ENCODE data around the gene ANAPC5.
"Not testable (repeated sequence)": the region's sequence is repeated elsewhere in the genome, so short reads cannot be mapped to it uniquely, and the experiment has no call there.

ANAPC5 gene

DNA sequence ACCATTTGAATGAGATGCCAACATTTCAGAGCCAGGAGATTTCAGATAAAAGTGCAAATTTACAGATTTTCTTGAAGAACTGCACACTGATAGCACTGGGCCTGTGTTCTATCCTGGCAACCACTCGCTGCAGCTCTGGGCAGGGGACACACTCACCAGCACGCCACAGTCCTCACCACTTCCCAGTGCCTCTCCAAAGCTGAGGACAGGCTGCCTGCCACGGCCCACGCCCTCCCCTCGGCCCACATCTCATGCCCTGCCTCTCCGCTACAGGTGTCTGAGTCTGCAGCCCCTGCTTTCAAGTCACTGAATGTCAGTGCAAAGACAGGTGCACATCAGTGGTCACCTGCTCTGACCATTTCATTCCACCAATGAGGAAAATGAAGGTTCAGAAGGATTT lies 68.4 kb downstream of the ANAPC5 start:
- no peak for DNase-seq (ENCODE audit: low read depth)

DNA sequence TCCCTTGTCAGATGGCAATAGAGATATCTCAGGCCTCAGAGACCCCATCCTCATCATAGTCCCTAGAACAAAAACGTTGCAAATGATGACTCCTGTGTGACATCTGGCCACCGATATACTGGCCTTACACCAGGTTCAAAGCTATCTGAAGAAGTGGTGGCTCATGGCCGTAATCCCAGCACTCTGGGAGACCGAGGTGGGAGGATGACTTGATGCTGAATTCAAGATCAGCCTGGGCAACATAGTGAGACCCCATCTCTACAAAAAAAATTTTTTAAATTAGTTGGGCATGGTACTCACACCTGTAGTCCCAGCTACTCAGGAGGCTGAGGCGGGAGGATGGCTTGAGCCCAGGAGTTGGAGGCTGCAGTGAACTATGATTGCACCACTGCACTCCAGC lies 68.8 kb downstream of the ANAPC5 start:
- DNase-seq (ENCODE audit: low read depth), result no peak

DNA sequence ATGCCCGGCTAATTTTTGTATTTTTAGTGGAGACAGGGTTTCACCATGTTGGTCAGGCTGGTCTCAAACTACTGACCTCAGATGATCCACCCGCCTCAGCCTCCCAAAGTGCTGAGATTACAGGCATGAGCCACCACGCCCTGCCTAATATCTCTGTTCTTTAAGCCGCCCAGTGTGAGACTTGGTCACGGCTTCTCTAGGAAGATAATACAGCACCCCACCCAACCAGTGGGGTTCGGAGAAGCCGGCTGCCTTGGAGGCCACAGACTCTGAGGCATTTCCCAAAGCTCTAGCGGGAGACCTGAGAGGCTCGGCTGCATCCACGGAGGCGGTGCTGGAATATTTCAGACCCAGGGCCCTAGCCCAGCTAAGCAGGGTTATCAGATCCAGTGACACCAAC lies 69.3 kb downstream of the ANAPC5 start:
- DNase-seq (ENCODE audit: low read depth), result not testable (repeated sequence)

DNA sequence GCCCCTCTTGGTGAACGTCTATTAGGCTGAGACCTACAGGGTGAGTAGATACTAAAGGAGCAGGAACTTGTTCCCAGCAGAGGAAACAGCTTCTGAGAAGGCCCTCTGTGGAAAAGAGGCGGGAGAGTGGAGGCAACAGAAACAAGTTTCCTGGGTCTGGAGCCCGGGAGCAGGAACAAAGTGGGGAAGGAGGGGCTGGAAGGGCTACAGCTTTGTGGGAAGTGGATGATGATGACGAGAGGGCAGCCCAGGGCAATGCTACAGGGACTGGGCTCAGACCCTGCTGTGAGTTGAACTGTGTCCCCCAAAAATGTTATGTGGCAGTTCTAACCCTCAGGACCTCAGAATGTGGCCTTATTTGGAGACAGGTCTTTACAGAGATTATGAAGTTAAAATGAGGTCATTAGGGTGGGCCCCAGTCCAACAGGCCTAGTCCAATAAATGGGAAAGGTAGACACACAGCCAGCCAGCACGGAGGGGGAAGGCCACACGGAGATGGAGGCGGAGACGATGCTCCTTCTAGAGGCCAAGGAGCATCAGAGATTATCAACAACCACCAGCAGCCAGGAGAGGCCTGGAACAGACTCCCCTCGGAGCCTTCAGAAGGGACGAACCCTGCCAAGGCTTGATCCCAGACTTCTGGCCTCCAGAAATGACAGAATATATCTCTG lies 70.0 kb downstream of the ANAPC5 start:
- no peak for DNase-seq (ENCODE audit: low read depth)

DNA sequence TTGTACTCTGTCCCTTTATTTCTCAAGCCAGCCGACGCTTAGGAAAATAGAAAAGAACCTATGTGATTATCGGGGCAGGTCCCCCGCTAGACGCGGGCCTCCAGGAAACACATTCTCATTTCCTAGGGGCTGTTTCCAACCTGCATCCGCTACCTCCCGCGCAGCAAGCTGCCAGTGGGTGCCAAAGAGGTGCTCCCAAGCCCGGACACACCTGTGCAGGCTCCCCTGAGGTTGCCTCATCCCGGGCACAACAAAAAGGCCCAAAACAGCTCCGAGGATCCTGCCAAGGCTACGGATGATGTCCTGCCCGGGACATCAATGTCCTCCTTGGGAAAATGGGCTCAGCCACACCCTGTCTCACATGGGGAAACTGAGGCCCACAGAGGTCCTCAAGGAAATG lies 71.1 kb downstream of the ANAPC5 start:
- DNase-seq (ENCODE audit: low read depth), result not testable (repeated sequence)

DNA sequence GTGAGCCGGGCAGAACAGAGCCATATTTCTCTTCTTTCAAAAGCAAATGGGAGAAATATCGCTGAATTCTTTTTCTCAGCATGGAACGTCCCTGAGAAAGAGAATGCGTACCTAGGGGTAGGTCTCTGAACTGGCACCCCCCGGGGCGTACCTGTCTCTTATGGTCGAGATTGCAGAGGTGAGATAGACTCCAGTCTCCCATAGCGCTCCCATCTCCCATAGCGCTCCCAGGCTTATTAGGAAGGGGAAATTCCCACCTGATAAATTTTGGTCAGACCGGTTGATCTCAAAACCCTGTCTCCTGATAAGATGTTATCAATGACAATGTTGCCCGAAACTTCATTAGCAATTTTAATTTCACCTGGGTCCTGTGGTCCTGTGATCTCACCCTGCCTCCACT lies 71.7 kb downstream of the ANAPC5 start:
- DNase-seq (ENCODE audit: low read depth), result not testable (repeated sequence)

DNA sequence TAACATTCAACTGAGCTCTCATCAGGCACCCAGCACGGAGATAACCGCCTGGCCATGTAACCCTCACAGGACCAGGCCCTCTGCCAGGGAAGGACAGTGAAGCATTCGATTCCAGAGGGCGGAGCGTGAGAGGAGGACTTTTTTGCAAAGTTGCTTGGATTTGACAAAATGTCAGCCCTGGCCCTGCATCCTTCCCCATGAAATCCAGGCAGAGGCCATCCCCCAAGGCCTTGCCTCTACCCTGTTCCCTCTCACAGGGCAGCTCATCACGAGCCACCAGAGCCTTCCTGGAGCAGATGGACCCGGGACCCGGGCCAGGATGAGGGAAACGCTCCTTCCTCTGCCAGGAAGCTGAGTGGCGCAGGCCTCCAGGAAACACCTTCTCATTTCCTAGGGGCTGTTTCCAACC lies 72.7 kb downstream of the ANAPC5 start:
- DNase-seq (ENCODE audit: low read depth), result no peak

DNA sequence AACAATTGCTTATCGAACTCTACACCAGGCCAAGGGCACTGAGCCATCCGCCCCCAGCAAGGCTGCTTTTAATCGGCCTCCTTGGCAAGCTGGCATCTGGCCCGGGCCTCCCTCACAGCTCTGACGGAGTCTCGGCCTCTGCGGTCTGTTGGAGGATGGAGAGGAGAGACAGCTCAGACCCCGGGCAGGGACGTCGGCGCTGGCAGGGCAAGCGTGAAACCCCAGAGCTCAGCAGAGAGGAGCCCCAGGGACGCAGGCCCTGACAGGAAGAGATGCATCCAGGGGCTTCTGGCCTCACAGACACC lies 73.2 kb downstream of the ANAPC5 start:
- DNase-seq (ENCODE audit: low read depth), result no peak

DNA sequence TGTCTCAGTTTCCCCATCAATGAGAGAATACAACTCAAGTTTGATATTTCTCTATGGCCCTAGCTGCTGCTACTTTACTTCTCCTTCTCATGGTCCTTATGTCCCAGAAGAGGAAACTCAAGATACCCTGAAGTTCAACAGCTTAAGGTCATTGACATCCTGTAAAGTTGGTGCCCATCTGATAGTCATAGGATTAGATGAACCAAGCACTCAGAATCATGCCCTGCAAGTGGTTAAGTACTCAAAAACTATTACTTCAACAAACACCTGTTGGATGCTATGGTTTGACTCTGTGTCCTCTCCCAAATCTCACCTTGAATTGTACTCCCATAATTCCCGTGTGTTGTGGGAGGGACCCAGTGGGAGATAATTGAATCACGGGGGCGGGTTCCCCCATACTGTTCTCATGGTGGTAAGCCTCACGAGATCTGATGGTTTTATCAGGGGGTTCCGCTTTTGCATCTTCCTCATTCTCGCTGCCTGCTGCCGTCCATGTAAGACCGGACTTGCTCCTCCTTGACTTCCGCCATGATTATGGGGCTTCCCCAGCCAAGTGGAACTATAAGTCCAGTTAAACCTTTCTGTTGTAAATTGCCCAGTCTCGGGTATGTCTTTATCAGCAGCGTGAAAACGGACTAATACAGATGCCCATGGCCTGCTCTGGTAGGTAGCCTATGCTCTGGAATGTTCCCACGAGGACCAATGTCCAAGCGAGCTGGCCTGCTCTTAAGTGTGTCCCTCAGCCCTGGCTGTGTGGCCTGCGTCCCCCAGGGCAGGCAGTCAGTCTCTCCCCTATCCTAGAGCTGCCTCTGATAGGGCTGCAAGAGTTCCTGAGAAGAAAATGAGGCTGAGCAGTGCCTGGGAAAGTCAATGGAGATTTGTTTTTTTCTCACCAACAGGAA lies 73.8 kb downstream of the ANAPC5 start:
- DNase-seq (ENCODE audit: low read depth), result no peak

DNA sequence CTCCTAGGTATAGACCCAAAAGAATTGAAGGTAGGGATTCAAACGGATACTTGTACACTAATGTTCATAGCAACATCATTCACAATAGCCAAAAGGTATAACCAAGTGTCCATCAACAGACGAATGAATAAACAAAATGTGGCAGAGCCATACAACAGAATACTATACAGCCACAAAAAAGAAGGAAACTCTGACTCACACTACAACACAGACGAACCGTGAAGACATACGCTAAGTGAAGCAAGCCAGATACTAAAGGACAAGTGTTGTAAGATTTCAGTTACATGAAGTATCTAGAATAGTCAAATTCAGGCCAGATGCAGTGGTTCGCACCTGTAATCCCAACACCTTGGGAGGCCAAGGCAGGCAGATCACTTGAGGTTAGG lies 74.8 kb downstream of the ANAPC5 start:
- no peak for DNase-seq (ENCODE audit: low read depth)

DNA sequence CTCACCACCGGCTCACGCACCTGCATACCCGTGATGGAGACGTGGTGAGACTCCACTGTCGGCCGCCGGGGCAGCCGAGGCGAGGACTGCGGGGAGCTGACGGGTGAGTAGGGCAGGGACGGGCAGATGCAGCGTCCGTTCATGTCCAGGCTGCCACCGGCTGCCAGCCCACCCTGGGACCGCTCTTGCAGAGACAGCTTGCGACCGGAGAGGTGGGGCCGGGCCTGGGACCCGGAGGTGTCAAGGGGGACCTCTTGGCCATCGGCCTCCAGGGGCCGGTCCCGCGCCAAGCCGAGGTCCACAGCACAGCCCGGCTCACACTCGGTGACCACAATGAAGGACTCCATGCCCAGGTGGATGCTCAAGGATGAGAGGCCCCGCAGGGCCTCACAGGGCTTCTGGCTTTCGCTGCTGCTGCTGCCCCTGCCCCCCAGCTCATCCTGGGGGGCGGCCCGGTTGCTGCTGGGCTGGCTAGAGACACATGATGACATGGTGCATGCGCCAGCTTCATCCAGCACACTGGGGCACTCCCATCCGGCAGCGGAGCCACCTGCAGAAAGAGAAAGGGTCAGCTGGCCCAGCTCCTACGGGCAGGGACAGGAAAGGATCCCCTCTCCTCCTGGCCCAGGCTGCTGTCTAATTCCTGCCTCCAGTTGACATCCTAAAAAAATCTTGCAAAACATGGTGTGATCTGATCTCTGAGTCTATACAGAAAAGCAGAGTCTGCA lies 78.0 kb downstream of the ANAPC5 start:
- no peak for DNase-seq (ENCODE audit: low read depth)

DNA sequence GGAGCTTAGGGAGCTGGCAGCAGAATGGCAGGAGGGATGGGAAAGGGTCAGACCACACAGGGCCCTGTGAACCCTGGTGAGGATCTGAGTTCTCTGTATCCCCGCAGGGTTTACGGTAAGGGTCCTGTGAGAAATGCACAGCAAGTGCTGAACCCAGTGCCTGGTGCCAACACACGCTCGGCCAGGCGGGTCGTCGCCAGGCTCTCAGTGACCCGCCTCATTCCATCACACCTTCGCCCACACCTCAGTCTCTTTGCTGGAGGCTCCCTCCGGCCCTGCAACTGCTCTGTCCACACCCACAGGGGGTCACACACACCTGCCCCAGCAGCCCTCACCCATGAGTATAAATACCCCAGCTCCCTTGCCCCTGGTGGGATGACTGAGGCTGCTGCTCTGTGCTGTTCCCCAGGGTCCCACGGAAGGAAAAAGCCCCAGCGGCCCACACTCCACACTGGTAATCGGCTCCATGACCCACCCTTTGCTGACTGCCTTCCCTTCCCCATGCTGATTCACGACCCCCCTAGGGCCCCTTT lies 78.8 kb downstream of the ANAPC5 start:
- no peak for DNase-seq (ENCODE audit: low read depth)

DNA sequence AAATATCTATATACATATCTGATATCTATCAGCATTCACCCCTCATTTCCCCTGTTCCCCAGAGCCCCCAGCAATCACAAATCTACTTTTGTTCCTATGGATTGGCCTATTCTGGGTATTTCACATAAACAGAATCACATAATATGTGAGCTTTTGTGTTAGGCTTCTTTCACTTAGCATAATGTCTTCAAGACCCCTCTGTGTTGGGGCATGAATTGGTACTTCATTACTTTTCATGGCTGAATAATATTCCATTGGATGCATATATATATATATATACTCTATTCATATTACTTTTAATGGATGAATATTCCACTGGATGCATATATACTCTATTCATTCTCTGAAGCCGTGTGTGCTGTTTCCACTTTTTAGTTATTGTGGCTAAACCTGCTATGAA lies 84.4 kb downstream of the ANAPC5 start:
- DNase-seq (ENCODE audit: low read depth), result no peak

DNA sequence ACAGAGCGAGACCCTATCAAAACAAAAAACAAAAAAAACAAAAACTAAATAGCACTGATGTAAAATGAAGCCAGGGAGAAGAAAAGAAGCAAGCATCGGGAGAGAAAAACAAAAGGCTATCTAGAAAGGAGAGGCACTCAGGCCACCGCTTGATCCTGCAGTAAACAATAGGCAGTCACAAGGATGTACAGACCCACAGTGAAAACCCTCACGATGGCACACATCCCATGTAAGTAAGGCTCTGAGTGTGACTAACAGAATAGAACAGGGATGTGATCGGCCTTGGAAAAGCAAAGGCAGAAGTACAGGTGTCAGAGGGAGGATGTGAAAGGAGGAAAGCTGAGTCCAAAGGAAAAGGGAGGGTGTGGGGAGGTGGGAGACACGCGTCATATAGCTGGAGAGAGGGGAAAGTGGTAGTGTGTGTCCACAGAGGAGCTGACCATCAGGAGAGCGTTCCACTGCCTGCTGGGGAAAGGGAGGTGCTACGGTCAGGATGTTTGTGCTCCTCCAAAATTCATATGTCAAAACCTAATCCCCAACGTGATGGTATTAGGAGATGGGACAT lies 87.2 kb downstream of the ANAPC5 start:
- no peak for DNase-seq (ENCODE audit: low read depth)

DNA sequence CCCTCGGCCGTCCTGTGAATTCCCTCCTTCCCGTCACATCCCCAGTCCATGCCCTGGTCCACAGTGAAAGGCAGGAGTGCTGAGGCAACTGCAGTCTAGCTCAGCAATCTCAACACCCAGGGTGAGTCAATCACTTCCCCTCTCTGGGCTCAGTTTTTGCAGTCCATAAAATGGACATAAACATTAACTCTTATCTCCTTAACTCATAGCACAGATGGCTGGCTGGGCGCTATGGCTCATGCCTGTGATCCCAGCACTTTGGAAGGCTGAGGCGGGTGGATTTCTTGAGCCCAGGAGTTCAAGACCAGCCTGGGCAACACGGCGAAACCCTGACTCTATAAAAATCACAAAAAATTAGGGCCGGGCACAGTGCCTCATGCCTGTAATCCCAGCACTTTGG lies 88.1 kb downstream of the ANAPC5 start:
- DNase-seq (ENCODE audit: low read depth), result no peak

DNA sequence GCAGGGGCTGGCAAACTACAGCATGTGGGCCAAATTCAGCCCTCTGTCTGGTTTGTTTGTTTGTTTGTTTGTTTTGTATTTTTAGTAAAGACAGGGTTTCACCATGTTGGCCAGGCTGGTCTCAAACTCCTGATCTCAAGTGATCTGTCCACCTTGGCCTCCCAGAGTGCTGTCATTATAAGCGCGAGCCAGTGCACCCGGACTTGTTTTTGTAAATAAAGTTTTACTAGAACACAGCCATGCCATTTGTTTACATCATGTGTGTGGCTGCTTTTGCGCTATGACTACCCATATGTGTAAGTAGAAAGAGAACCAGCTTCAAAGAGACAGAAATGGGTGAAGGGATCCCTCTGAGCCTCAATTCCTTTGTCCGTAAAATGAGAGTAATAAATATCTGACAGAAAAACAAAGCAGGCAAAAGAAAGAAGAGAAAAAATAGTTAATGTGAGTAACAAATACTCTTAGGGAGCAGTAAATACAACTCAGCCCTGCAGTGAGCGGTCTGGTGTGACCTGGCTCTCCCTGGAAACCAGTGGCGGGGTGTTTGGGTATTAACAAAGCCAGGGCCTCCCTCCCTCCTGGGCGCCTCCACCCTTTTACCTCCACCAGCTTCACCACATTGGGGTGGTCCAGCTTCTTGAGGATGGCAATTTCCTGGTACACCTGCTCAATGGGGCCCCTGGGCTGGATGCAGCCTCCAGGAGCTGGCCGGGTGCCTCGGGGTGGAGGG lies 88.8 kb downstream of the ANAPC5 start:
- no peak for DNase-seq (ENCODE audit: low read depth)

DNA sequence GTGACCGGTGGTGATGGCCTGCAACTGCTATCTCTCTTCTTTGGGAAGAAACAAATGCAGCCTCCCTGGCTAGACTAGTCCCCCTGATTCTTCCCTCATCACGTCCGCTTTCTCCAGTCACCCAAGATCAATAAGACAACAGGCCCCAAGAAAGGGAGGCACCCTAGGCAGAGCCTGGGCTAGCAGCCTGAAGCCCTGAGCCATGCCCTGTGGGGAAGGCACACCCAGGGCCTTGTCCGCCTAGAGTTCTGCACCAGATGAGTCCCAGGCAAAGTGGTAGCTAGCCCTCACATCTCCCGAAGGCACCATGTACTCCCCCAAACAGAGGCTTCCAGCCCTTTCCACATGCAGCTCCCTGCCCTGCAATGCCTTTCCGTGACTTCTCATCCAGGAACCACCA lies 90.8 kb downstream of the ANAPC5 start:
- no peak for DNase-seq (ENCODE audit: low read depth)

DNA sequence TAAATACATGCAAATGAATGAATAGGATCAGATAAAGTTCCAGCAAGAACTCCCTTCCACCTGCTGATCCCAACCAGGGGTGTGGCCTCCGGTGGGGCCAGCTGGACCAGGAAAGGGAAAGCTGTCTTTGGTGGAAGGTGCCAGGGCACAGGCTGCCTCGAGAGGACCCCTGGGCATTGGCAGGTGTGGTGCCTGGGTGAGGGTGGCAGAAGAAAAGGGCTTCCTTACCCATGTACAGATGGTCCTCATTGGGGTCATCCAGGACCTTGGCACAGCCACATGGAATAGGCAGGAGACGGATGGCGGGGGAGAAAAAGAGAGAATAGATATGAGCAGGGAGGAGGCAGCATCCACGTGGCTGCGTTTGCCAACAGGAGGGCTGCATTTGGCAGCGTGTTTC lies 92.1 kb downstream of the ANAPC5 start:
- DNase-seq (ENCODE audit: low read depth), result no peak

DNA sequence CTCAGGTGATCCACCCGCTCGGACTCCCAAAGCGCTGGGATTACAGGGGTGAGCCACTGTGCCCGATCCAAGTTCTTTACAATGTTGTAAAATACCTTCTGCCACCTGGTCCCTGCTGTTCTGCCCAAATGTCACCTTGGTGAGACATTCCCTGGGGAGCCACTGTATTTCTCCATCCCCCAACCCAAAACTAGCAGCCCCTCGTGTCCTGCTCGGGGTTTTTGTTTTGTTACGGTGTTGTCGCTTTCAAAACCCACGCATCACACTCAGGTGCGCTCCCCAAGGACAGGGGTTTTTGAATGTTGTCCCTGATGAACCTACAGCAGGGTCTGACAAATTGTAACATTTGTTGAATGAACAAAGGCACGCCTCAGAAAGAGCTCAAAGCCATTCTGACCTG lies 93.1 kb downstream of the ANAPC5 start:
- no peak for DNase-seq (ENCODE audit: low read depth)
